HCT116 (cell line): Measurements from ENCODE around the gene VEPH1. TPM values are rescaled to one million over a fixed set of nuclear protein-coding genes. Genes with fewer than 3 reads are reported as not detected.

Source experiments
- ATAC-seq: fragments of 200-7000 bp; cut with Tn5 transposase; 2 replicates; pipeline ENCODE4 v1.9.1; 2020; ENCODE audit warnings: mild to moderate bottlenecking, moderate library complexity
- BruUV-seq: library from RNA; stranded (reverse); fragments of 400-500 nt; replicated peaks from 2 replicates; lab custom pipeline; 2021; lab: Mats Ljungman, UMichigan
- CTCF ChIA-PET: fragments of 300-600 bp; sonication (Branson Sonifier 250); formaldehyde crosslinking; loops from one replicate; lab custom pipeline; 2021; ENCODE audit warnings: antibody characterized with exemption; lab: Charles Lee
- POLR2A ChIA-PET: fragments of 300-600, 350-600 bp; sonication (Branson Sonifier 250); formaldehyde crosslinking; loops from one replicate; lab custom pipeline; 2021; ENCODE audit warnings: antibody characterized with exemption; lab: Charles Lee
- RAD21 ChIA-PET, 2 experiments: fragments of 300-600 bp; sonication (Branson Sonifier 250); formaldehyde crosslinking; loops; one replicate each; lab custom pipeline; 2023; ENCODE audit warnings: low total read pairs in 2 of 2; ENCODE audit not compliant: uncharacterized antibody in 2 of 2, unreplicated experiment in 2 of 2, low non-redundant PET in 1 of 2; lab: Charles Lee
- DNase-seq: peaks from one replicate; pipeline ENCODE4 v3.0.0-alpha.2; 2010; ENCODE audit warnings: low read depth, low spot score
- H2AFZ ChIP-seq: fragments of 200-600 bp; shearing (Covaris generic), sonication (generic); 2 replicates; pipeline ENCODE4 v1.6.1; 2017; ENCODE audit warnings: low read depth, mixed run types, mixed read lengths, antibody characterized with exemption, low read length; ENCODE audit not compliant: poor library complexity, severe bottlenecking
- H3K27ac ChIP-seq: 2 replicates; pipeline ENCODE4 v1.5.1; 2012; ENCODE audit warnings: low read depth, low read length
- H3K27me3 ChIP-seq: fragments of 200-600 bp; sonication (generic); 2 replicates; pipeline ENCODE4 v1.6.1; 2016; ENCODE audit warnings: mixed run types, low read length, mixed read lengths; ENCODE audit not compliant: insufficient read depth
- H3K36me3 ChIP-seq, 2 experiments: fragments of 200-500 bp in 1 of 2; fragments of 200-600 bp in 1 of 2; sonication (Bioruptor generic) in 1 of 2; sonication (generic) in 1 of 2; 2 replicates each; pipeline versions ENCODE4 v1.5.1 to v1.6.1; 2014 to 2016; ENCODE audit warnings: low read length in 2 of 2, inconsistent platforms in 1 of 2, mixed read lengths in 1 of 2, mixed run types in 1 of 2; ENCODE audit not compliant: insufficient read depth in 2 of 2, control insufficient read depth in 1 of 2
- H3K4me1 ChIP-seq, 2 experiments: fragments of 200-600 bp in 1 of 2; sonication (generic) in 1 of 2; 2 replicates each; pipeline versions ENCODE4 v1.5.1 to v1.6.1; 2012 to 2017; ENCODE audit warnings: low read length in 2 of 2, inconsistent platforms in 1 of 2, mild to moderate bottlenecking in 1 of 2, mixed read lengths in 1 of 2, mixed run types in 1 of 2, moderate library complexity in 1 of 2; ENCODE audit not compliant: insufficient read depth in 2 of 2, control insufficient read depth in 1 of 2
- H3K4me2 ChIP-seq: fragments of 200-600 bp; sonication (generic); 2 replicates; pipeline ENCODE4 v1.6.1; 2017; ENCODE audit warnings: mixed run types, low read length, mixed read lengths
- H3K4me3 ChIP-seq, 2 experiments: fragments of 200-600 bp in 1 of 2; sonication (generic) in 1 of 2; replicated peaks in 1 of 2; 2 replicates each; pipeline ENCODE4 v1.5.1; 2011 to 2016; ENCODE audit warnings: low read length in 2 of 2, control low read depth in 1 of 2, low read depth in 1 of 2, mild to moderate bottlenecking in 1 of 2, mixed read lengths in 1 of 2, mixed run types in 1 of 2
- H3K79me2 ChIP-seq: fragments of 200-600 bp; sonication (generic); 2 replicates; pipeline ENCODE4 v1.6.1; 2017; ENCODE audit warnings: mild to moderate bottlenecking, mixed run types, low read length, moderate library complexity, mixed read lengths; ENCODE audit not compliant: insufficient read depth
- H3K9ac ChIP-seq: fragments of 200-600 bp; sonication (generic); 2 replicates; pipeline ENCODE4 v1.6.1; 2016; ENCODE audit warnings: low read length, mixed read lengths
- H3K9me2 ChIP-seq: fragments of 200-600 bp; sonication (generic), shearing (Covaris generic); 2 replicates; pipeline ENCODE4 v1.6.1; 2017; ENCODE audit warnings: mixed run types, mild to moderate bottlenecking, moderate library complexity; ENCODE audit not compliant: insufficient read depth
- H3K9me3 ChIP-seq, 2 experiments: fragments of 200-500 bp in 1 of 2; fragments of 200-600 bp in 1 of 2; sonication (Bioruptor generic) in 1 of 2; sonication (generic) in 1 of 2; 2 replicates each; pipeline ENCODE4 v1.6.1; 2014 to 2017; ENCODE audit warnings: low read length in 2 of 2, mixed read lengths in 2 of 2, inconsistent platforms in 1 of 2, low read depth in 1 of 2, mild to moderate bottlenecking in 1 of 2, mixed run types in 1 of 2, moderate library complexity in 1 of 2; ENCODE audit not compliant: control insufficient read depth in 1 of 2, insufficient read depth in 1 of 2
- H4K20me1 ChIP-seq: fragments of 200-600 bp; sonication (generic), shearing (Covaris generic); 2 replicates; pipeline ENCODE4 v1.6.1; 2017; ENCODE audit warnings: mixed run types, mild to moderate bottlenecking, moderate library complexity; ENCODE audit not compliant: insufficient read depth
- ATF3 ChIP-seq: IDR thresholded peaks from 2 replicates; pipeline ENCODE4 v1.6.1; 2012
- CBX3 ChIP-seq: IDR thresholded peaks from 2 replicates; pipeline ENCODE4 v1.6.1; 2012; ENCODE audit warnings: low read depth
- CEBPB ChIP-seq: IDR thresholded peaks from 2 replicates; pipeline ENCODE4 v1.6.1; 2012; ENCODE audit warnings: low read depth
- ELF1 ChIP-seq: IDR thresholded peaks from 2 replicates; pipeline ENCODE4 v1.6.1; 2012; ENCODE audit warnings: low read depth, borderline replicate concordance
- EZH2 ChIP-seq: fragments of 200-600 bp; sonication (generic); IDR thresholded peaks from 2 replicates; pipeline ENCODE4 v1.6.1; 2017; ENCODE audit warnings: antibody characterized with exemption, mixed run types
- EZH2phosphoT487 ChIP-seq: fragments of 200-600 bp; IDR thresholded peaks from 2 replicates; pipeline ENCODE4 v1.6.1; 2018; ENCODE audit warnings: antibody characterized with exemption, borderline replicate concordance
- FOSL1 ChIP-seq: IDR thresholded peaks from 2 replicates; pipeline ENCODE4 v1.6.1; 2012; ENCODE audit warnings: low read depth
- JUND ChIP-seq: IDR thresholded peaks from 2 replicates; pipeline ENCODE4 v1.6.1; 2012
- POLR2A ChIP-seq: IDR thresholded peaks from 2 replicates; pipeline ENCODE4 v1.7.0; 2011; ENCODE audit warnings: borderline replicate concordance; ENCODE audit not compliant: insufficient read depth, insufficient read length; ENCODE audit errors: extremely low read depth
- POLR2AphosphoS5 ChIP-seq: IDR thresholded peaks from 2 replicates; pipeline ENCODE4 v1.6.1; 2011; ENCODE audit warnings: mild to moderate bottlenecking, low read depth, low read length, moderate library complexity
- SIN3A ChIP-seq: IDR thresholded peaks from 2 replicates; pipeline ENCODE4 v1.6.1; 2012; ENCODE audit warnings: low read depth
- SP1 ChIP-seq: IDR thresholded peaks from 2 replicates; pipeline ENCODE4 v1.6.1; 2012; ENCODE audit warnings: low read depth
- SRF ChIP-seq: IDR thresholded peaks from 2 replicates; pipeline ENCODE4 v1.6.1; 2012; ENCODE audit warnings: low read depth
- TCF7L2 ChIP-seq: IDR thresholded peaks from 2 replicates; pipeline ENCODE4 v1.7.0; 2011; ENCODE audit warnings: borderline replicate concordance, inconsistent platforms; ENCODE audit not compliant: insufficient read depth, insufficient read length; ENCODE audit errors: extremely low read depth
- YY1 ChIP-seq: IDR thresholded peaks from 2 replicates; pipeline ENCODE4 v1.6.1; 2011; ENCODE audit warnings: low read length, low read depth, moderate library complexity, mild to moderate bottlenecking; ENCODE audit not compliant: insufficient replicate concordance; ENCODE audit errors: extremely low read depth
- ZFX ChIP-seq: fragments of 450-650 bp; IDR thresholded peaks from 2 replicates; pipeline ENCODE4 v1.6.1; 2017
- intact Hi-C: fragments of 100-400 bp; cut with micrococcal nuclease; formaldehyde crosslinking; loops from 2 replicates; pipeline ENCODE4 v1.10.0; 2022
- total RNA-seq: library from RNA; stranded (reverse); gene quantifications from one replicate; pipeline ENCODE4 v1.2.1, GENCODE V29; 2021; ENCODE audit not compliant: unreplicated experiment
- TF ChIP-seq, protein P1 (sequence below): IDR thresholded peaks from 2 replicates; pipeline ENCODE4 v1.6.1; 2012
- TF ChIP-seq, protein P2 (sequence below), 3 experiments: fragments of 200-600 bp in 1 of 3; sonication (generic) in 1 of 3; IDR thresholded peaks in 2 of 3; conservative IDR thresholded peaks in 1 of 3; 2 replicates each; pipeline ENCODE4 v1.5.1; 2012 to 2017; ENCODE audit warnings: low read depth in 2 of 3, low read length in 2 of 3, antibody characterized with exemption in 1 of 3, borderline replicate concordance in 1 of 3, control low read depth in 1 of 3, mild to moderate bottlenecking in 1 of 3, mixed read lengths in 1 of 3, mixed run types in 1 of 3, moderate library complexity in 1 of 3; ENCODE audit not compliant: insufficient read depth in 1 of 3

VEPH1 gene
- total RNA-seq, 1 experiment from 2014 or later, result 4.9 TPM

- no peak overlapping the region for H3K4me3 ChIP-seq
- no peak overlapping the region for H2AFZ ChIP-seq
- no peaks in the 10 kb centered on the region for H4K20me1 ChIP-seq
- ChIA-PET POLR2A (interaction anchor here (0.6 kb wide), 1 partner anchor 1731 kb away, joined by 5 read pairs; no protein-coding TSS in a partner anchor), RAD21 (no interaction called here), CTCF (no interaction called here)
- ATAC-seq, result no peak
- no peaks in the 10 kb centered on the region for H3K9me2 ChIP-seq
- no peak for DNase-seq
- no peaks in the 10 kb centered on the region for H3K36me3 ChIP-seq
- BruUV-seq, result no TSS peak
- H3K4me2 ChIP-seq, result no peak overlapping the region
- H3K27ac ChIP-seq, result no peak overlapping the region
- intact Hi-C loops, result no loop called here
- no peaks in the 10 kb centered on the region for H3K9me3 ChIP-seq
- H3K79me2 ChIP-seq, result no peaks in the 10 kb centered on the region
- no peak for TF ChIP-seq ZFX
- no peak for TF ChIP-seq CEBPB
- no peak for TF ChIP-seq JUND
- no peak for TF ChIP-seq SRF
- no peak for TF ChIP-seq SIN3A
- no peak for TF ChIP-seq ELF1
- TF ChIP-seq, protein P1, sequence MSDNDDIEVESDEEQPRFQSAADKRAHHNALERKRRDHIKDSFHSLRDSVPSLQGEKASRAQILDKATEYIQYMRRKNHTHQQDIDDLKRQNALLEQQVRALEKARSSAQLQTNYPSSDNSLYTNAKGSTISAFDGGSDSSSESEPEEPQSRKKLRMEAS, result no peak
- TF ChIP-seq ATF3, result no peak
- no peak for TF ChIP-seq POLR2A
- TF ChIP-seq EZH2phosphoT487, result no peak
- no peak for TF ChIP-seq TCF7L2
- no peaks in the 10 kb centered on the region for H3K27me3 ChIP-seq
- H3K4me1 ChIP-seq, result no peaks in the 10 kb centered on the region
- no peak overlapping the region for H3K9ac ChIP-seq
Measured at GRCh38 chr3:157282261-157283191, 220.7 kb downstream of the VEPH1 start.

- no peak overlapping the region for H3K4me3 ChIP-seq
- H3K9ac ChIP-seq, result no peak overlapping the region
- no peak overlapping the region for H3K4me2 ChIP-seq
- no peaks in the 10 kb centered on the region for H3K9me2 ChIP-seq
- no peak overlapping the region for H3K27ac ChIP-seq
- RAD21 ChIA-PET, result no interaction called here
- intact Hi-C loops, result no loop called here
- no peak for ATAC-seq
- H3K27me3 ChIP-seq, result no peaks in the 10 kb centered on the region
- CTCF ChIA-PET, result no interaction called here
- H3K4me1 ChIP-seq, result no peaks in the 10 kb centered on the region
- no peak for DNase-seq
- BruUV-seq, result no TSS peak
- no peak overlapping the region for H2AFZ ChIP-seq
- H3K79me2 ChIP-seq, result no peaks in the 10 kb centered on the region
- H4K20me1 ChIP-seq, result no peaks in the 10 kb centered on the region
- POLR2A ChIA-PET, result no interaction called here
- H3K36me3 ChIP-seq, result no peaks in the 10 kb centered on the region
- no peaks in the 10 kb centered on the region for H3K9me3 ChIP-seq
- no peak for TF ChIP-seq JUND
- no peak for TF ChIP-seq YY1
- no peak for TF ChIP-seq ELF1
- no peak for TF ChIP-seq ATF3
- no peak for TF ChIP-seq POLR2AphosphoS5
- TF ChIP-seq CBX3, result no peak
- no peak for TF ChIP-seq SRF
- no peak for TF ChIP-seq CEBPB
- no peak for TF ChIP-seq EZH2phosphoT487
- no peak for TF ChIP-seq FOSL1
- TF ChIP-seq SIN3A, result no peak
- no peak for TF ChIP-seq EZH2
- no peak for TF ChIP-seq ZFX
- TF ChIP-seq, protein P2, sequence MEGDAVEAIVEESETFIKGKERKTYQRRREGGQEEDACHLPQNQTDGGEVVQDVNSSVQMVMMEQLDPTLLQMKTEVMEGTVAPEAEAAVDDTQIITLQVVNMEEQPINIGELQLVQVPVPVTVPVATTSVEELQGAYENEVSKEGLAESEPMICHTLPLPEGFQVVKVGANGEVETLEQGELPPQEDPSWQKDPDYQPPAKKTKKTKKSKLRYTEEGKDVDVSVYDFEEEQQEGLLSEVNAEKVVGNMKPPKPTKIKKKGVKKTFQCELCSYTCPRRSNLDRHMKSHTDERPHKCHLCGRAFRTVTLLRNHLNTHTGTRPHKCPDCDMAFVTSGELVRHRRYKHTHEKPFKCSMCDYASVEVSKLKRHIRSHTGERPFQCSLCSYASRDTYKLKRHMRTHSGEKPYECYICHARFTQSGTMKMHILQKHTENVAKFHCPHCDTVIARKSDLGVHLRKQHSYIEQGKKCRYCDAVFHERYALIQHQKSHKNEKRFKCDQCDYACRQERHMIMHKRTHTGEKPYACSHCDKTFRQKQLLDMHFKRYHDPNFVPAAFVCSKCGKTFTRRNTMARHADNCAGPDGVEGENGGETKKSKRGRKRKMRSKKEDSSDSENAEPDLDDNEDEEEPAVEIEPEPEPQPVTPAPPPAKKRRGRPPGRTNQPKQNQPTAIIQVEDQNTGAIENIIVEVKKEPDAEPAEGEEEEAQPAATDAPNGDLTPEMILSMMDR (IDR thresholded peaks at IDR 0.05 in 2 of 3, conservative IDR thresholded peaks at IDR 0.05 in 1 of 3; ENCODE audit: borderline replicate concordance in 1 of 3, insufficient read depth in 1 of 3, low read depth in 2 of 3, low read length in 2 of 3), result no peak
- TF ChIP-seq POLR2A, result no peak
- TF ChIP-seq SP1, result no peak
Measured at GRCh38 chr3:157280786-157281185, 222.4 kb downstream of the VEPH1 start.
